Measurements from ENCODE around the gene ARHGAP21.

ARHGAP21 gene

DNA sequence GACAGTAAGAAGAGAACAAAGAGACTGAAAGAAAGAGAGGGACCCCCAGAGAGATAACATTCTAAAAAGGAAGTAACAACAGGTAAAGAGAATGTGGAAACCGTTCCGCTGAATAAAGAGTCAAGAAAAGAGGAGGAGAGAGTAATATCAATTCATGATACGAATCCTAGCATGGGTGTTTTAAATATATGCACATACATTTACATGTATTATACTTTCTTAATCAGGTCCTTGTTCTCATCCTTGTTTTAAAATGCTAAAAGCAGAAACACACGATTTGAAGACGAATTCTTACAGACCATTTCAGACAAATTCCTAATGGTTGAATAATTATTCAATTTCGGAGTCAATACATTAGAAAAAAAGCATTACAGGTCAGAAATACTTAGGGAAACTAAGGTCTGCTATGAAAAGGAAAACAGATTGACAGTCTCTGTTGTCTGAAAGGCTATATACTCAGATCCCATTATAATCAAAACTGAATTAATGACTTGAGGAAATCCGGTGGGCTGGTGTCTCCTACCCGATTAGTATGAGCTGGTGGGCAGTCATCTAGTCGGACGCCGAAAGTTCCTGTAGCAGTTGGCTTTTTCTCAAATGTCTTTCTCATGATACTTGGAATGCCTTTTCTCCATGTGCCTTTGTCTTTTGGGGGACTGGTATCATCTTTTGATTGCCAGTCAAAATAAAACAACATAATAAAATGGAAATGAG lies 127.3 kb downstream of the ARHGAP21 start:
- TF ChIP-seq, protein P1, sequence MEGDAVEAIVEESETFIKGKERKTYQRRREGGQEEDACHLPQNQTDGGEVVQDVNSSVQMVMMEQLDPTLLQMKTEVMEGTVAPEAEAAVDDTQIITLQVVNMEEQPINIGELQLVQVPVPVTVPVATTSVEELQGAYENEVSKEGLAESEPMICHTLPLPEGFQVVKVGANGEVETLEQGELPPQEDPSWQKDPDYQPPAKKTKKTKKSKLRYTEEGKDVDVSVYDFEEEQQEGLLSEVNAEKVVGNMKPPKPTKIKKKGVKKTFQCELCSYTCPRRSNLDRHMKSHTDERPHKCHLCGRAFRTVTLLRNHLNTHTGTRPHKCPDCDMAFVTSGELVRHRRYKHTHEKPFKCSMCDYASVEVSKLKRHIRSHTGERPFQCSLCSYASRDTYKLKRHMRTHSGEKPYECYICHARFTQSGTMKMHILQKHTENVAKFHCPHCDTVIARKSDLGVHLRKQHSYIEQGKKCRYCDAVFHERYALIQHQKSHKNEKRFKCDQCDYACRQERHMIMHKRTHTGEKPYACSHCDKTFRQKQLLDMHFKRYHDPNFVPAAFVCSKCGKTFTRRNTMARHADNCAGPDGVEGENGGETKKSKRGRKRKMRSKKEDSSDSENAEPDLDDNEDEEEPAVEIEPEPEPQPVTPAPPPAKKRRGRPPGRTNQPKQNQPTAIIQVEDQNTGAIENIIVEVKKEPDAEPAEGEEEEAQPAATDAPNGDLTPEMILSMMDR (IDR thresholded peaks at IDR 0.05) = no peak
- Histone ChIP-seq H3K27ac (no peak overlapping the region), H3K4me3 (no peak overlapping the region)
- DNase-seq (ENCODE audit: low spot score) = no peak

DNA sequence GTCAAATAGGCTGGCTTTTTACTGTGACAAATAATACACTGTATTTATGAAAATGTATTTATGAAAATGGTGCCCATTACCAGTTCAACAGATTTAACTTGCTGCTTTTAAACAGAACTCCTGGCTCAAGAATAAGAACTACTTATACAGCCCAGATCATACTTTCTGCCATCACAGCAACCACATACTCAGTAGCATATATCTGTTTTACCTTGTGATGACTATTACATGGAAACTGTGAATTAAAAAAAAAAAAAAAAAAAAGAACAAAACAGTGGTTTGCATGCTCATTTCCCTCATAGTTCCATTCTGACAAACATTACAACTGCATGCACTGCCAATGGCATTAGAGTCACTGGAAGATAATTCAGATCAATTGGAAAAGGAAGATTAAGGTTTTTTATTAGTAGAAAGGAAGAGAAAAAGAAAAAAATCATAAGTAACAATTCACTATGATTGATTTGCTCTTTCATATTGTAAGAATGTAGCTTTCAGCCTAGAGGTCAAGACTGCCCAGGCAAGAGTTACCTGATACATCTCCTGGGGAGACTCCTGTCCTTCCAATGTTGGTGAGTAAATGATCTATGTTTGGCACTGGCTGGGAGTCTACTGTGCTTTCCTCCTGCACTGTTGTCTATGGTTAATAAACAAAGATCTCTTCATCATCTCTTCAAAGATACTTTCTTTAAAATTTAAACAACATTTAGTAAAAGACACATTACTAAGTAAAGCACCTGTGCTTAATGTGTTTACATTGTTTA lies 132.8 kb downstream of the ARHGAP21 start:
- no peak overlapping the region for H3K27ac ChIP-seq
- H3K4me3 ChIP-seq = no peak overlapping the region
- DNase-seq (ENCODE audit: low spot score) = no peak
- TF ChIP-seq, protein P1 (IDR thresholded peaks at IDR 0.05) = no peak

DNA sequence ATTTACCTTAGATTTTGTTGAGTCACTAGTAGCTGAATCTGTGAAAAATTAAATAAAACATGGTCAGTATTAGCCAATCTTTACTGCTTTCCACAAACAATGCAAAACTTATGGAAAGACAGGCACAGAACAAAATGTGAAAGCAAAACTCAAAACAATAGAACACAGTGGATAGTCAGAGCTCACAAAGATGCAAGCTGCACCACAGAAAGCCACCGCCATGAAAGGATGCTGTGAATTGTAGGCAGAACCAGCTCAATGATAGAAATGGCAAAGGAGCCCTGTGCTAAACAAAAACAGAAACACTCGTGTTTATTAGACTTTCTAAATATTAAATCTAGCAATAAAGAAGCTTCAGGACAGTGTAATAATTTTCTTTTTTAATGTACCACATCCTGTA lies 134.4 kb downstream of the ARHGAP21 start:
- no peak for DNase-seq (ENCODE audit: low spot score)
- H3K27ac ChIP-seq = no peak overlapping the region
- TF ChIP-seq, protein P1 (IDR thresholded peaks at IDR 0.05) = no peak
- H3K4me3 ChIP-seq = no peak overlapping the region

DNA sequence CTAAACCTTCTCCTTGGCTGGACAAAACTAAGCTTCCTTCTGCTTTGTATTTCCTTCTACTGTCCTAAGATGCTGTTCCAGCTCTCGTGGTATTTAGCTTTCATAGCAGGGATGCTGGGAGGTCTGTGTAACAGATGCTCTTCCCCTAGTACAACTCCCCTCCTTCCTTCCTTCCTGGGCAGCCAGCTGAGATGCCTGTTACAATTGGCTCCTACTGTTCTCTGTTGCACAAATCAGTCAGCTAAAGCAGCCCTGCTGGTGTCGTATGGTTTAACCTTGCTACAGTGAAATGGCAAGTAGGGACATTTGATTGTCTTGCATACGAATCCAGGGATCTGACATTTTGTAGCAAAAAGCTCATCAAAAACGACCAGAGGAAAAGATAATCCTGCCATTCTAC lies 143.8 kb downstream of the ARHGAP21 start:
- TF ChIP-seq, protein P1 (IDR thresholded peaks at IDR 0.05) = no peak
- Histone ChIP-seq H3K4me3 (no peak overlapping the region), H3K27ac (no peak overlapping the region)
- DNase-seq (ENCODE audit: low spot score) = no peak

GRCh38 chr10:24579448-24579847 lies 144.2 kb downstream of the ARHGAP21 start:
- Histone ChIP-seq H3K4me3 (no peak overlapping the region), H3K27ac (no peak overlapping the region)
- TF ChIP-seq, protein P1 (IDR thresholded peaks at IDR 0.05) = no peak
- DNase-seq (ENCODE audit: low spot score) = no peak

DNA sequence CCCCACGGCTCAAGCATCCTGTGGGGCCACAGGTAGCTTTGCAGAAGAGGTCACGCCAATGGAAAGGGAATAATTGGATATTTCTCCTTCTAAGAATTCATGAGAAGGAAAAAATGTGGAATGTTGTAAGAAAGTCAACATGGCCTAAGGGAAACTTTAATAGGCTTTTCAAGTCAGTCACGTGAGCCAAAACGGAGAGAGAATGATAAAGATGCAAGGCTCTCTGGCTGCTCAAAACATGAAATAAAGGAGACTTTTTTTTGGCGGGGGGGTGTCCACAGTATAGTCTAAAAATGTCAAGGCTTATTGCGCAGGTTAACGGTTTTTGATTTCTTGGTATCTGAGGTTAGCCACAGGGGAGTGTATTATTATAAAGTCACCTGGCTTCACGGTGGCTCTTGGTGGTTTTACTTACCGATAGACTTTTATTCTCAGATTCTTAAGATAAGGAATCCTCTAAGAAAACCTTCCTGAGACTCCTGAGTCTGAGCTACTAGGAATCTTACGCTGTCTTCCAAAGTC lies 148.1 kb downstream of the ARHGAP21 start:
- TF ChIP-seq, protein P1 (IDR thresholded peaks at IDR 0.05) = no peak
- no peak overlapping the region for H3K27ac ChIP-seq
- H3K4me3 ChIP-seq = no peak overlapping the region
- DNase-seq (ENCODE audit: low spot score) = no peak

All from coronary artery (tissue), 2 donors.